Osteoblast (primary cell): Measurements from ENCODE around the gene BATF2. TPM values are rescaled to one million over a fixed set of nuclear protein-coding genes. Genes with fewer than 3 reads are reported as not detected.

Source experiments
- DNase-seq: peaks from one replicate; pipeline ENCODE4 v3.0.0; 2011; ENCODE audit warnings: low spot score, mixed read lengths; ENCODE audit not compliant: insufficient read length; ENCODE audit errors: missing footprints
- H2AFZ ChIP-seq: 2 replicates; pipeline ENCODE4 v1.6.0; 2011; ENCODE audit warnings: mild to moderate bottlenecking, low read length
- H3K27ac ChIP-seq: 2 replicates; pipeline ENCODE4 v1.5.1; 2011; ENCODE audit warnings: mild to moderate bottlenecking, low read depth, low read length, moderate library complexity
- H3K27me3 ChIP-seq: 2 replicates; pipeline ENCODE4 v1.6.0; 2012; ENCODE audit warnings: mild to moderate bottlenecking, control low read depth, inconsistent platforms, low read length, moderate library complexity; ENCODE audit not compliant: insufficient read depth
- H3K36me3 ChIP-seq: 2 replicates; pipeline ENCODE4 v1.5.1; 2011; ENCODE audit warnings: mild to moderate bottlenecking, low read length, control low read depth, moderate library complexity; ENCODE audit not compliant: insufficient read depth
- H3K4me1 ChIP-seq: 2 replicates; pipeline ENCODE4 v1.5.1; 2011; ENCODE audit warnings: mild to moderate bottlenecking, low read length, control low read depth, moderate library complexity; ENCODE audit not compliant: insufficient read depth
- H3K4me2 ChIP-seq: 2 replicates; pipeline ENCODE4 v1.6.0; 2011; ENCODE audit warnings: mild to moderate bottlenecking, low read length; ENCODE audit not compliant: insufficient read depth
- H3K4me3 ChIP-seq: fragments of 200-600 bp; sonication (generic); 3 replicates; pipeline ENCODE4 v1.5.1; 2012; ENCODE audit warnings: mild to moderate bottlenecking, low read length, inconsistent platforms; ENCODE audit not compliant: insufficient read depth
- H3K79me2 ChIP-seq: 2 replicates; pipeline ENCODE4 v1.6.0; 2012; ENCODE audit warnings: mild to moderate bottlenecking, low read length, control low read depth, inconsistent platforms; ENCODE audit not compliant: insufficient read depth
- H3K9me3 ChIP-seq: 2 replicates; pipeline ENCODE4 v1.5.1; 2011; ENCODE audit warnings: low read depth, low read length, control low read depth
- H4K20me1 ChIP-seq: 2 replicates; pipeline ENCODE4 v1.6.0; 2012; ENCODE audit warnings: mild to moderate bottlenecking, low read length, control low read depth; ENCODE audit not compliant: insufficient read depth
- CTCF ChIP-seq: IDR thresholded peaks from 2 replicates; pipeline ENCODE4 v1.5.1; 2011; ENCODE audit warnings: mild to moderate bottlenecking, low read depth, low read length, moderate library complexity; ENCODE audit errors: extremely low read depth
- total RNA-seq: library from RNA; depleted of rRNA; stranded (reverse); fragments of >200 nt; gene quantifications from 2 replicates; pipeline ENCODE4 v1.2.3, GENCODE V29; 2012

BATF2 gene
- total RNA-seq, 1 donor, result 1.4 TPM

- Histone ChIP-seq H3K4me3 (no peak overlapping the region), H3K9me3 (no peaks in the 10 kb centered on the region), H3K27me3 (no peaks in the 10 kb centered on the region), H3K4me2 (no peak overlapping the region), H3K79me2 (no peaks in the 10 kb centered on the region), H3K4me1 (peaks cover 4% of the 10 kb centered on the region), H3K36me3 (no peaks in the 10 kb centered on the region), H2AFZ (no peak overlapping the region), H4K20me1 (no peaks in the 10 kb centered on the region), H3K27ac (no peak overlapping the region)
- no peak for DNase-seq
- no peak for TF ChIP-seq CTCF
Measured at GRCh38 chr11:64974124-64974523, 22.6 kb downstream of the BATF2 start.

GRCh38 chr11:64971421-64972233 is 25.1 kb downstream of the BATF2 start, which contains the start of gene MAJIN:
TSS of gene MAJIN (minus strand) at chr11:64972108. CDS start at chr11:64959405, 12,703 bp downstream.
- Histone ChIP-seq H3K79me2 (no peaks in the 10 kb centered on the region), H3K27ac (no peak within 1 kb of the TSS), H3K4me2 (peak within 1 kb of the TSS; percentile 71), H4K20me1 (no peaks in the 10 kb centered on the region), H2AFZ (peak within 1 kb of the TSS; percentile 89), H3K4me3 (peak within 1 kb of the TSS; percentile 54), H3K4me1 (peaks cover 4% of the 10 kb centered on the region), H3K9me3 (no peaks in the 10 kb centered on the region), H3K27me3 (no peaks in the 10 kb centered on the region), H3K36me3 (no peaks in the 10 kb centered on the region)
- TF ChIP-seq CTCF, result no peak
- peak; percentile 97 for DNase-seq

GRCh38 chr11:64970731-64971151 is 26.0 kb downstream of the BATF2 start:
- no peaks in the 10 kb centered on the region for H3K36me3 ChIP-seq
- H3K27me3 ChIP-seq, result no peaks in the 10 kb centered on the region
- H3K4me2 ChIP-seq, result no peak overlapping the region
- peaks cover 4% of the 10 kb centered on the region for H3K4me1 ChIP-seq
- no peaks in the 10 kb centered on the region for H3K9me3 ChIP-seq
- H2AFZ ChIP-seq, result no peak overlapping the region
- no peak overlapping the region for H3K4me3 ChIP-seq
- DNase-seq, result no peak
- no peak overlapping the region for H3K27ac ChIP-seq
- no peak for TF ChIP-seq CTCF
- H4K20me1 ChIP-seq, result no peaks in the 10 kb centered on the region
- H3K79me2 ChIP-seq, result no peaks in the 10 kb centered on the region

DNA sequence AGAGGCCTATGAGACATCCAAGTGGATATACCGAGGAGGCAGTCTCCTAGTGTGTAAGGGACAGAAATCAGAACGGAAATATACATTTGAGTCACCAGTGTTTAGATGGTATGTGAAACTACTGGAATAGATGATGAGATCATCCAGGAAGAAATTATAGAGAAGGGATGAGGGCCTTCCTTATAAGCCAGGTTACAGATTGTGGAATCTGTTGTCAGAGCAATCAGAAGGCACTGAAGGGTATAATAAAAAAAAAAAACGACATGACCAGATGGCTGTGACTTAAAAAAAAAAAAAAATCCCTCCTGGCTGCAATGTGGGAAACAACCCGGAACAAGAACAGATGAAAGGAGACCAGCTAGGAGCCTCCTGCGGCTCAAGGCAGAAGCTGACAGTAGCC is 27.6 kb downstream of the BATF2 start:
- no peaks in the 10 kb centered on the region for H3K27me3 ChIP-seq
- no peak for TF ChIP-seq CTCF
- DNase-seq, result peak; percentile 78
- H3K36me3 ChIP-seq, result no peaks in the 10 kb centered on the region
- no peak overlapping the region for H3K4me2 ChIP-seq
- H4K20me1 ChIP-seq, result no peaks in the 10 kb centered on the region
- no peaks in the 10 kb centered on the region for H3K9me3 ChIP-seq
- peaks cover 4% of the 10 kb centered on the region for H3K4me1 ChIP-seq
- no peak overlapping the region for H3K4me3 ChIP-seq
- H3K79me2 ChIP-seq, result no peaks in the 10 kb centered on the region
- H2AFZ ChIP-seq, result no peak overlapping the region
- no peak overlapping the region for H3K27ac ChIP-seq
